Activated B cell treated with CpG ODN at 0.5 μM for 24 hours (primary cell): ENCODE data around the gene PAPPA. TPM values are rescaled to one million over a fixed set of nuclear protein-coding genes. Genes with fewer than 3 reads are reported as not detected.

Experiments used
- ATAC-seq: fragments of 200-7000 bp; cut with Tn5 transposase; one replicate; pipeline ENCODE4 v1.10.0; 2021; ENCODE audit warnings: low read depth, mild to moderate bottlenecking, moderate library complexity
- CTCF ChIA-PET: fragments of 350-600 bp; sonication (Branson Sonifier 250); formaldehyde crosslinking; loops from one replicate; lab custom pipeline; 2021; ENCODE audit warnings: antibody characterized with exemption; lab: Charles Lee
- POLR2A ChIA-PET: fragments of 350-600 bp; sonication (Branson Sonifier 250); formaldehyde crosslinking; loops from one replicate; lab custom pipeline; 2021; ENCODE audit warnings: antibody characterized with exemption; lab: Charles Lee
- DNase-seq: peaks from one replicate; pipeline ENCODE4 v3.0.0; 2022
- H3K27ac Mint-ChIP-seq: one replicate; pipeline ENCODE4 v1.8.0; 2020; ENCODE audit warnings: mixed read lengths
- H3K27me3 Mint-ChIP-seq: one replicate; pipeline ENCODE4 v1.8.0; 2021; ENCODE audit warnings: mixed read lengths
- H3K36me3 Mint-ChIP-seq: one replicate; pipeline ENCODE4 v1.8.0; 2021; ENCODE audit warnings: low read depth, mixed read lengths
- H3K4me1 Mint-ChIP-seq: one replicate; pipeline ENCODE4 v1.8.0; 2021; ENCODE audit warnings: mixed read lengths
- H3K4me3 Mint-ChIP-seq: one replicate; pipeline ENCODE4 v1.8.0; 2020; ENCODE audit warnings: mild to moderate bottlenecking, mixed read lengths
- H3K9me3 Mint-ChIP-seq: one replicate; pipeline ENCODE4 v1.8.0; 2020; ENCODE audit warnings: mixed read lengths
- intact Hi-C: fragments of 100-400 bp; cut with micrococcal nuclease; formaldehyde crosslinking; loops from one replicate; pipeline ENCODE4 v1.15.1; 2024
- total RNA-seq: library from RNA; stranded (reverse); gene quantifications from 2 replicates; pipeline ENCODE4 v1.2.3, GENCODE V29; 2022
- TF ChIP-seq, protein P1 (sequence below): fragments of 200-600 bp; IDR thresholded peaks from one replicate; pipeline ENCODE4 v1.8.0; 2022; ENCODE audit warnings: antibody characterized with exemption, mild to moderate bottlenecking

The PAPPA gene
- total RNA-seq, 1 donor from 2014 or later = not detected

DNA sequence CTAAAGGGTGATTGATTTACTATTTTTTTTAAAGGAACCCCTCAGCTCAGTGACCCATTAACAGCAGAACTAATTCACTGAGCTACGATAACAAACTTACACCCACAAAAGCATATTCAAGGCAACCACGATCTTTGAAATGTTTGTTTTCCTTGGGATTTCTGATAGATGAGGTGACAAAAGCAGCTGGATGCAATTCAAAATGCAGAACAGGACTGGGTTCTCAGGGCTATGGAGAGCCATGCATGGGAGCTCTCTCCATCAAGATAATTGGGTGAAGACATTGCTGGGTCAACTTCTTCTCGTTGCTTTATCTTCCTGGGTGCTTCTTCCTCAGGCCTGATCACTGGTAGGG is 60.1 kb downstream of the PAPPA start:
- CTCF ChIA-PET = no interaction called here
- TF ChIP-seq, protein P1, sequence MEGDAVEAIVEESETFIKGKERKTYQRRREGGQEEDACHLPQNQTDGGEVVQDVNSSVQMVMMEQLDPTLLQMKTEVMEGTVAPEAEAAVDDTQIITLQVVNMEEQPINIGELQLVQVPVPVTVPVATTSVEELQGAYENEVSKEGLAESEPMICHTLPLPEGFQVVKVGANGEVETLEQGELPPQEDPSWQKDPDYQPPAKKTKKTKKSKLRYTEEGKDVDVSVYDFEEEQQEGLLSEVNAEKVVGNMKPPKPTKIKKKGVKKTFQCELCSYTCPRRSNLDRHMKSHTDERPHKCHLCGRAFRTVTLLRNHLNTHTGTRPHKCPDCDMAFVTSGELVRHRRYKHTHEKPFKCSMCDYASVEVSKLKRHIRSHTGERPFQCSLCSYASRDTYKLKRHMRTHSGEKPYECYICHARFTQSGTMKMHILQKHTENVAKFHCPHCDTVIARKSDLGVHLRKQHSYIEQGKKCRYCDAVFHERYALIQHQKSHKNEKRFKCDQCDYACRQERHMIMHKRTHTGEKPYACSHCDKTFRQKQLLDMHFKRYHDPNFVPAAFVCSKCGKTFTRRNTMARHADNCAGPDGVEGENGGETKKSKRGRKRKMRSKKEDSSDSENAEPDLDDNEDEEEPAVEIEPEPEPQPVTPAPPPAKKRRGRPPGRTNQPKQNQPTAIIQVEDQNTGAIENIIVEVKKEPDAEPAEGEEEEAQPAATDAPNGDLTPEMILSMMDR = no peak
- ATAC-seq (no peak), DNase-seq (no peak)
- intact Hi-C loops = no loop called here
- Mint-ChIP-seq H3K4me3 (no peak overlapping the region), H3K9me3 (peaks cover 7% of the 10 kb centered on the region), H3K4me1 (no peaks in the 10 kb centered on the region), H3K36me3 (no peaks in the 10 kb centered on the region), H3K27ac (no peak overlapping the region), H3K27me3 (no peaks in the 10 kb centered on the region)
- POLR2A ChIA-PET = no interaction called here

DNA sequence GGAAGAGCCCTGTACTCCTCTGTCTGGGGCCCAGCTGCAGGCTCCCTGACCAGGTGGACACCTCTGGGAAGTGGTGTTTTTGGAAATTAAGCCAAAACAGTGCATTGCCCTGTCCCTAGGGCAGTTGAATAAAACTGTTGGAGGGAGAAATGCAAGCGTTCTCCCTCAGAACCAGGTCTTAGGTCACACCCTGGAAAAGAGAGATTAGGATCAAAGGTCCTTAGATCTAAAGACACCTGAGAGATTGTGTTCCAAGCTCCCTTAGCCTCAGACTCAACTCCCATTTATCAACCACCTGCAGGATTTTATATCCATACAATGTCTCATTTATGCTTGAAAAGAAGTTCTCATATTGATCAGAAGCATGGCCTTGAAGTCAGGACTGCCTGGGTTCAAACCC is 64.8 kb downstream of the PAPPA start:
- no peak overlapping the region for H3K4me3 Mint-ChIP-seq

DNA sequence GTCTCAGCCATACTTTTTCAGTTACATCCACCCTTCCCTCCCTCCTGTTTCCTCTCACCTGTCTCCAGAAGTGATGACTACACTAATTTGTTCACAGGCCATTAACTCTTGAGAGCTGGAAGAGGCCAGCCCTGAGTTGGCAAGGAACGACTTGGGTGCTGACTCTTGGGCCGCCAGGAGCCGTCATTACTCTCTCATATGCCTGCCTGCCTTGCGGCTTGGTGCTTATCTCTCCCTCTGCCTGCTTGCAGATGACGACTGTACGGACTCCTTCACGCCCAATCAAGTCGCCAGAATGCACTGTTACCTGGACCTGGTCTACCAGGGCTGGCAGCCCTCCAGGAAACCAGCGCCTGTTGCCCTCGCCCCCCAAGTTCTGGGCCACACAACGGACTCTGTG is 66.1 kb downstream of the PAPPA start:
- Mint-ChIP-seq H3K27ac (no peak overlapping the region), H3K9me3 (peaks cover 7% of the 10 kb centered on the region), H3K36me3 (no peaks in the 10 kb centered on the region), H3K4me3 (no peak overlapping the region), H3K4me1 (no peaks in the 10 kb centered on the region), H3K27me3 (no peaks in the 10 kb centered on the region)
- DNase-seq (no peak), ATAC-seq (no peak)
- TF ChIP-seq, protein P1 = no peak
- ChIA-PET CTCF (no interaction called here), POLR2A (no interaction called here)
- intact Hi-C loops = no loop called here

More for the DNA sequence above, 64.8 kb downstream of the PAPPA start:
- Mint-ChIP-seq H3K36me3 (no peaks in the 10 kb centered on the region), H3K27ac (no peak overlapping the region), H3K4me1 (no peaks in the 10 kb centered on the region), H3K9me3 (peaks cover 7% of the 10 kb centered on the region), H3K27me3 (no peaks in the 10 kb centered on the region)
- CTCF ChIA-PET = no interaction called here
- intact Hi-C loops = no loop called here
- DNase-seq (no peak), ATAC-seq (no peak)
- POLR2A ChIA-PET = no interaction called here
- TF ChIP-seq, protein P1 = no peak

DNA sequence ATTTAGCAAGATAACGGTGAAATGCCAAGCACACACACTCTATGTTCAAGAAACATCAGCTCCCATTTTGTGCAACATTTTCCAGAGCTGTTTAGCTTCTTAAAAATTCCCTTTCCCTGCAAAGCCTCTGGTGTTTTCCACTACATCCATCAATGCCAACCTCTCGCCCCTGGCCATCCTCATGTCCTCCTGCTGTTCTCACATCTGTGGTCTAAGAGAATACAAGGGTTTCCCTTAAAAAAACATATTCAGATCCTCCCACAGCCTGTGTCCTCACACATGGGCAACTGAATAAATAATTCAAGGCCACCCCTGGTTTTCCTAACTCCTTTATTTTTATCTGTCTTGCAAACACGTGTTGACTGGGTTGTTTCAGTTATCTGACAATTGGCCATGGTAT is 70.3 kb downstream of the PAPPA start:
- no peak overlapping the region for H3K27ac Mint-ChIP-seq
- no peak for ATAC-seq

DNA sequence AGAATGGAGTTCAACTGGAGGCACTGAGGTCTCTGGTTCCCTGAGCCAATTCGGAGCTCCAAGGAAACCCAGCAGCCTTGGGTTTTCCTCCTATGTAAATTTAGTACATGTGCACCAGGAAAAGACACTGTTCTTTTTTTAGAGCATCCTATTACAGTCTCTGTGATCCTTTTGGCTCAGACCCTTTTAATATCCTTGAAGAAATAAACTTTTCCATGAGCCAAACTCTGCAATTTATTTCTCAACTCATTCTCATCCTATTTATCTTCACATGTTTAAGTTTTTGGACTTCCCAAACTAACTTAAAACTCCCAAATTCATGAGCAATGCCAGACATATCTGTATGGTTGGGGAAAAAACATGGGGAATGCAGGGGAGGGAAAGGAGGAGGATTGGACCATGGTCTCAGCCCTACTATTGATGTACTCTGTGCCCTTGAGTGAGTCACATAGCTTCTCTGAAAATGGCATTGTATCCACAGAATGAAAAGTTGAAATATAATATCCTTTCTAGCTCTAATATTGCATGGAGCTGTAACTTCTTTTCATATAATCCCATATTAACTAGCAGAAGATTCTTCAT is 76.6 kb downstream of the PAPPA start:
- H3K27ac Mint-ChIP-seq = no peak overlapping the region
- intact Hi-C loops = no loop called here
- ATAC-seq = no peak
- CTCF ChIA-PET = no interaction called here
- H3K4me3 Mint-ChIP-seq = no peak overlapping the region
- no peaks in the 10 kb centered on the region for H3K9me3 Mint-ChIP-seq
- no peak for DNase-seq
- TF ChIP-seq, protein P1 = no peak
- no peaks in the 10 kb centered on the region for H3K4me1 Mint-ChIP-seq
- no peaks in the 10 kb centered on the region for H3K27me3 Mint-ChIP-seq
- H3K36me3 Mint-ChIP-seq = no peaks in the 10 kb centered on the region
- POLR2A ChIA-PET = no interaction called here

More for the DNA sequence above, 70.3 kb downstream of the PAPPA start:
- TF ChIP-seq, protein P1 = no peak
- CTCF ChIA-PET = no interaction called here
- intact Hi-C loops = no loop called here
- H3K4me3 Mint-ChIP-seq = no peak overlapping the region
- H3K27me3 Mint-ChIP-seq = no peaks in the 10 kb centered on the region
- H3K4me1 Mint-ChIP-seq = no peaks in the 10 kb centered on the region
- DNase-seq = no peak
- no peaks in the 10 kb centered on the region for H3K9me3 Mint-ChIP-seq
- POLR2A ChIA-PET = no interaction called here
- no peaks in the 10 kb centered on the region for H3K36me3 Mint-ChIP-seq
